ENCODE data around the gene DMGDH.

DNA sequence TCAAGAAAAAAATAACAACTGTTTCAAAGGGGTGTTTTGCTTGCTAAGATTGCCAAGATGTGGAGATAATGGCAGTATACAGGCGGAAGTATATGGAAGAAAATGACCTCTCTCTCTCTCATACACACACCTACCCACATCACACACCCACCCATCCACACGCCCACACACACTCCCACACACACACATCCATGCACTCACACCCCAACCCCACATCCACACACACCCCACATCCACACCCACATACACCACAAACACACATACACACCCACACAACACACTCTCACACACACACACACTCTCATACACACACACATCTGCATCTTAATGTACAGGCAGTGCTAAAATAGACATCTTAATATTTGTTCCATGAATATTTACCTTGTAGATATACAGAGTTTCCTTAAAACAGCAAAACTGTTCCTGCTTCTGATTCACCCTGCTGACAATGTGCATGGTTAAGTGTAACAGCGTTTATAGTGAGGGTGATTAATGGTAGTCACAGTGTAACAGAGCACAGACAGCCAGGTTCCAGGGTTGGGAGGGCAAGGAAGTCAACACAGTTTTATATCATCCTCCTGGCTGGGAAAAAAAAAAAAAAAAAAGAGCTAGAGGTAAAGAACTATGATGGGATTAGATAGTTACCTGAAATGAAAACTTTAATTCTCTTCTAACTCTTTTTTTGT, 8.3 kb upstream of the DMGDH start:
- TF ChIP-seq, protein P1, sequence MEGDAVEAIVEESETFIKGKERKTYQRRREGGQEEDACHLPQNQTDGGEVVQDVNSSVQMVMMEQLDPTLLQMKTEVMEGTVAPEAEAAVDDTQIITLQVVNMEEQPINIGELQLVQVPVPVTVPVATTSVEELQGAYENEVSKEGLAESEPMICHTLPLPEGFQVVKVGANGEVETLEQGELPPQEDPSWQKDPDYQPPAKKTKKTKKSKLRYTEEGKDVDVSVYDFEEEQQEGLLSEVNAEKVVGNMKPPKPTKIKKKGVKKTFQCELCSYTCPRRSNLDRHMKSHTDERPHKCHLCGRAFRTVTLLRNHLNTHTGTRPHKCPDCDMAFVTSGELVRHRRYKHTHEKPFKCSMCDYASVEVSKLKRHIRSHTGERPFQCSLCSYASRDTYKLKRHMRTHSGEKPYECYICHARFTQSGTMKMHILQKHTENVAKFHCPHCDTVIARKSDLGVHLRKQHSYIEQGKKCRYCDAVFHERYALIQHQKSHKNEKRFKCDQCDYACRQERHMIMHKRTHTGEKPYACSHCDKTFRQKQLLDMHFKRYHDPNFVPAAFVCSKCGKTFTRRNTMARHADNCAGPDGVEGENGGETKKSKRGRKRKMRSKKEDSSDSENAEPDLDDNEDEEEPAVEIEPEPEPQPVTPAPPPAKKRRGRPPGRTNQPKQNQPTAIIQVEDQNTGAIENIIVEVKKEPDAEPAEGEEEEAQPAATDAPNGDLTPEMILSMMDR (IDR thresholded peaks at IDR 0.05), result no peak
- TF ChIP-seq POLR2A (IDR thresholded peaks at IDR 0.05), result no peak
